K562 (cell line): ENCODE results near the gene EPHB6. TPM values are rescaled to one million over a fixed set of nuclear protein-coding genes. Genes with fewer than 3 reads are reported as not detected.

Experiments
- ATAC-seq: fragments of 200-7000 bp; cut with Tn5 transposase; 3 replicates; pipeline ENCODE4 v1.9.1; 2020; ENCODE audit warnings: moderate library complexity
- BruUV-seq: library from RNA; stranded (reverse); fragments of 400-500 nt; replicated peaks from 2 replicates; lab custom pipeline; 2021; lab: Mats Ljungman, UMichigan
- CTCF ChIA-PET: fragments of 300-600 bp; formaldehyde crosslinking; extraction: SDS; loops from one replicate; lab custom pipeline; 2021; ENCODE audit warnings: low intra/inter-chr PET ratio; lab: Yijun Ruan, JAX
- POLR2A ChIA-PET: fragments of 300-600, 350-650 bp; sonication (Branson Sonifier 250); formaldehyde crosslinking; extraction: SDS; loops from one replicate; lab custom pipeline; 2021; ENCODE audit warnings: antibody characterized with exemption, inconsistent platforms; lab: Yijun Ruan, JAX
- DNase-seq, 4 experiments: peaks; one replicate each; pipeline versions ENCODE4 v3.0.0 to v3.0.0-alpha.2; 2011 to 2018; ENCODE audit warnings: low spot score in 3 of 4, mixed read lengths in 3 of 4; ENCODE audit errors: extremely low read depth in 1 of 4
- FAIRE-seq: peaks from 2 replicates; lab custom pipeline; 2011; peaks lifted over from hg19 to GRCh38; lab: Jason Lieb, UNC
- H2AFZ ChIP-seq: 2 replicates; pipeline ENCODE4 v1.6.0; 2011; ENCODE audit warnings: low read depth, low read length, control low read depth, inconsistent platforms
- H3K27ac ChIP-seq: fragments of 200-600 bp; 3 replicates; pipeline ENCODE4 v1.8.0; 2011; ENCODE audit warnings: low read depth, mild to moderate bottlenecking, control low read depth, inconsistent platforms, low read length, moderate library complexity, mixed read lengths; ENCODE audit errors: extremely low read depth
- H3K27me3 ChIP-seq, 2 experiments: fragments of 300-600 bp in 1 of 2; 2 replicates in 1 of 2; 3 replicates in 1 of 2; pipeline versions ENCODE4 v1.6.0 to v1.8.0; 2011; ENCODE audit warnings: inconsistent platforms in 2 of 2, low read length in 2 of 2, mild to moderate bottlenecking in 1 of 2, mixed read lengths in 1 of 2, moderate library complexity in 1 of 2; ENCODE audit not compliant: control insufficient read depth in 2 of 2, insufficient read depth in 2 of 2
- H3K36me3 ChIP-seq: fragments of 300-600 bp; 3 replicates; pipeline ENCODE4 v1.8.0; 2011; ENCODE audit warnings: mild to moderate bottlenecking, low read length, inconsistent platforms; ENCODE audit not compliant: control insufficient read depth, insufficient read depth
- H3K4me1 ChIP-seq, 2 experiments: fragments of 200-600 bp in 1 of 2; replicated peaks in 1 of 2; 2 replicates in 1 of 2; 3 replicates in 1 of 2; pipeline versions ENCODE4 v1.5.1 to v1.8.0; 2011; ENCODE audit warnings: inconsistent platforms in 2 of 2, low read length in 2 of 2, mild to moderate bottlenecking in 1 of 2, mixed read lengths in 1 of 2, moderate library complexity in 1 of 2; ENCODE audit not compliant: control insufficient read depth in 2 of 2, insufficient read depth in 2 of 2
- H3K4me2 ChIP-seq: 2 replicates; pipeline ENCODE4 v1.6.1; 2011; ENCODE audit warnings: low read length, control low read depth, inconsistent platforms, mixed read lengths; ENCODE audit not compliant: insufficient read depth
- H3K4me3 ChIP-seq: fragments of 200-600 bp; sonication (generic), shearing (Covaris generic); 2 replicates; pipeline ENCODE4 v1.5.1; 2016; ENCODE audit warnings: control low read depth, inconsistent platforms
- H3K79me2 ChIP-seq: fragments of 200-600 bp; 3 replicates; pipeline ENCODE4 v1.8.0; 2011; ENCODE audit warnings: low read length, inconsistent platforms; ENCODE audit not compliant: control insufficient read depth, insufficient read depth
- H3K9ac ChIP-seq, 2 experiments: 2 replicates each; pipeline versions ENCODE4 v1.6.0 to v1.6.1; 2011; ENCODE audit warnings: low read depth in 2 of 2, low read length in 2 of 2, control low read depth in 1 of 2, inconsistent platforms in 1 of 2, mild to moderate bottlenecking in 1 of 2, mixed read lengths in 1 of 2; ENCODE audit not compliant: insufficient read depth in 1 of 2
- H3K9me1 ChIP-seq: one replicate; pipeline ENCODE4 v1.6.0; 2011; ENCODE audit warnings: inconsistent platforms, mild to moderate bottlenecking, low read length, moderate library complexity; ENCODE audit not compliant: control insufficient read depth, insufficient read depth
- H3K9me3 ChIP-seq: replicated peaks from 2 replicates; pipeline ENCODE4 v1.5.1; 2011; ENCODE audit warnings: low read depth, low read length, inconsistent platforms; ENCODE audit not compliant: control insufficient read depth, insufficient read depth
- H4K20me1 ChIP-seq: replicated peaks from 2 replicates; pipeline ENCODE4 v1.6.1; 2011; ENCODE audit warnings: low read length, inconsistent platforms, mixed read lengths; ENCODE audit not compliant: control insufficient read depth, insufficient read depth
- MAFF ChIP-seq: IDR thresholded peaks from 2 replicates; pipeline ENCODE4 v1.6.1; 2012; ENCODE audit warnings: low read length, improper control_type of control experiment
- MAFK ChIP-seq: IDR thresholded peaks from 2 replicates; pipeline ENCODE4 v1.6.1; 2011; ENCODE audit warnings: low read length, improper control_type of control experiment
- PHB2 ChIP-seq: fragments of 450-650 bp; IDR thresholded peaks from 2 replicates; pipeline ENCODE4 v1.6.1; 2017; ENCODE audit warnings: low read depth
- SREBF2 ChIP-seq: sonication (generic); formaldehyde crosslinking; IDR thresholded peaks from 2 replicates; pipeline ENCODE4 v1.4.0; 2020; ENCODE audit warnings: mild to moderate bottlenecking, missing genetic modification reagents
- TCFL5 ChIP-seq: fragments of 250-450 bp; sonication (Bioruptor Pico); conservative IDR thresholded peaks from 2 replicates; pipeline ENCODE4 v1.6.1; 2021; ENCODE audit warnings: mild to moderate bottlenecking, moderate library complexity, matching md5 sums
- ZNF316 ChIP-seq: fragments of 450-650 bp; IDR thresholded peaks from 2 replicates; pipeline ENCODE4 v1.6.1; 2016
- ZNF589 ChIP-seq: fragments of 200-800 bp; sonication (Bioruptor generic); IDR thresholded peaks from 2 replicates; pipeline ENCODE4 v1.6.1; 2016; ENCODE audit warnings: low read depth, missing genetic modification characterization, missing compliant biosample characterization
- WGBS: fragments of 100-300 bp; shearing (Covaris generic); methylation state at CpG from one replicate; pipeline ENCODE4 v1.1.6; 2016; ENCODE audit warnings: low coverage, mixed read lengths; ENCODE audit not compliant: insufficient coverage; ENCODE audit errors: missing lambda C conversion rate; 5-methylcytosine and 5-hydroxymethylcytosine counted together
- in situ Hi-C: fragments of 300-500 bp; cut with MboI; formaldehyde crosslinking; loops from 4 replicates; pipeline ENCODE4 v1.15.0; 2018; ENCODE audit warnings: inconsistent platforms, mixed read lengths
- intact Hi-C: fragments of 100-400 bp; cut with micrococcal nuclease; formaldehyde crosslinking; loops from 2 replicates; pipeline ENCODE4 v1.14.2; 2022
- polyA plus RNA-seq, 8 experiments: library from polyadenylated mRNA; depleted of rRNA in 4 of 8; stranded (reverse) in 5 of 8; unstranded in 3 of 8; fragments of >200 nt; fragmentation: Nextera tagmentation in 2 of 8; fragmentation: Illumina TruSeq in 1 of 8; extraction: Ambion mirVana in 2 of 8; extraction: Trizol in 1 of 8; gene quantifications; 2 replicates each; pipeline versions ENCODE4 v1.2.1 to v1.2.3, GENCODE V29; 2011 to 2014; ENCODE audit warnings: inconsistent platforms in 1 of 8, missing spikeins in 1 of 8
- total RNA-seq, 7 experiments: library from RNA; depleted of rRNA in 6 of 7; stranded (reverse); fragments of >200 nt in 6 of 7; fragmentation: Illumina TruSeq in 2 of 7; extraction: Trizol in 2 of 7; gene quantifications; 2 replicates each; pipeline versions ENCODE4 v1.2.1 to v1.2.3, GENCODE V29; 2011 to 2021; ENCODE audit warnings: low replicate concordance in 1 of 7
- TF ChIP-seq, protein P1 (sequence below): sonication (generic); formaldehyde crosslinking; IDR thresholded peaks from 2 replicates; pipeline ENCODE4 v1.8.0; 2022; ENCODE audit warnings: mild to moderate bottlenecking, missing genetic modification reagents

The EPHB6 gene
- total and polyA plus RNA-seq, 9 of the 15 experiments (the other 6 are each of a cell fraction or from before 2014, with no cell fraction given) = 1.4 to 123 (median 7.6) TPM

DNA sequence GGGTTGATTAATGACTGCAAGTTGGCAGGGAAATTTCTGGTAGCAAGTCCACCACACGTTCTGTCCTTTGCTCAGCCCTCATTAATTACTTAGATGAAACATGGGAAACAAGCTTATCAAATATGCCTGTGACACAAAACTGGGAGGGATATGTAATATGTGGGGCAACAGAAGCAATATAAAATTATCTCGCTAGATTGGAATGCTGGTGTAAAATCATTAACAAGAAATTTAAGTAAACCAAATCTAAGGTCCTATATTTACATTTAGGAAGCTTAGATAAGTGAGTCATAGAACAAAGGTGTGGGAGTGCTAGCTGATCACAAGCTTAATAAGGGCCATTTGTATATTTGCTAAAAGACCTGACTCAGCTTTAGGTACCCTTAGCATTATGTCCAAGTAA lies 55.2 kb downstream of the EPHB6 start:
- ChIA-PET POLR2A (interaction anchor here (0.6 to 1.6 kb wide), 2 partner anchors 9 to 13 kb away, joined by 3 to 4 read pairs; no protein-coding TSS in a partner anchor), CTCF (interaction anchor here (1.8 to 2.1 kb wide), 2 partner anchors 91 to 94 kb away, joined by 6 to 7 read pairs; no protein-coding TSS in a partner anchor)
- H2AFZ ChIP-seq = no peak overlapping the region
- FAIRE-seq (no peak), ATAC-seq (no peak), DNase-seq (no peak)
- peaks cover 4 to 5% of the 10 kb centered on the region in 2 experiments; a peak in 3 of 5 replicates for H3K4me1 ChIP-seq
- H3K9me3 ChIP-seq = no peaks in the 10 kb centered on the region
- no peak overlapping the region for H3K4me3 ChIP-seq
- in situ Hi-C loops (no loop called here), intact Hi-C loops (no loop called here)
- BruUV-seq = no TSS peak
- H3K79me2 ChIP-seq = no peaks in the 10 kb centered on the region
- WGBS = 4% methylated on average over 2 of the region's 2 CpGs
- peaks cover 2 to 29% of the 10 kb centered on the region in 2 experiments; a peak in 4 of 5 replicates for H3K27me3 ChIP-seq
- no peaks in the 10 kb centered on the region for H4K20me1 ChIP-seq
- TF ChIP-seq ZNF589 (CRISPR knock-in tag) = no peak
- TF ChIP-seq, protein P1, sequence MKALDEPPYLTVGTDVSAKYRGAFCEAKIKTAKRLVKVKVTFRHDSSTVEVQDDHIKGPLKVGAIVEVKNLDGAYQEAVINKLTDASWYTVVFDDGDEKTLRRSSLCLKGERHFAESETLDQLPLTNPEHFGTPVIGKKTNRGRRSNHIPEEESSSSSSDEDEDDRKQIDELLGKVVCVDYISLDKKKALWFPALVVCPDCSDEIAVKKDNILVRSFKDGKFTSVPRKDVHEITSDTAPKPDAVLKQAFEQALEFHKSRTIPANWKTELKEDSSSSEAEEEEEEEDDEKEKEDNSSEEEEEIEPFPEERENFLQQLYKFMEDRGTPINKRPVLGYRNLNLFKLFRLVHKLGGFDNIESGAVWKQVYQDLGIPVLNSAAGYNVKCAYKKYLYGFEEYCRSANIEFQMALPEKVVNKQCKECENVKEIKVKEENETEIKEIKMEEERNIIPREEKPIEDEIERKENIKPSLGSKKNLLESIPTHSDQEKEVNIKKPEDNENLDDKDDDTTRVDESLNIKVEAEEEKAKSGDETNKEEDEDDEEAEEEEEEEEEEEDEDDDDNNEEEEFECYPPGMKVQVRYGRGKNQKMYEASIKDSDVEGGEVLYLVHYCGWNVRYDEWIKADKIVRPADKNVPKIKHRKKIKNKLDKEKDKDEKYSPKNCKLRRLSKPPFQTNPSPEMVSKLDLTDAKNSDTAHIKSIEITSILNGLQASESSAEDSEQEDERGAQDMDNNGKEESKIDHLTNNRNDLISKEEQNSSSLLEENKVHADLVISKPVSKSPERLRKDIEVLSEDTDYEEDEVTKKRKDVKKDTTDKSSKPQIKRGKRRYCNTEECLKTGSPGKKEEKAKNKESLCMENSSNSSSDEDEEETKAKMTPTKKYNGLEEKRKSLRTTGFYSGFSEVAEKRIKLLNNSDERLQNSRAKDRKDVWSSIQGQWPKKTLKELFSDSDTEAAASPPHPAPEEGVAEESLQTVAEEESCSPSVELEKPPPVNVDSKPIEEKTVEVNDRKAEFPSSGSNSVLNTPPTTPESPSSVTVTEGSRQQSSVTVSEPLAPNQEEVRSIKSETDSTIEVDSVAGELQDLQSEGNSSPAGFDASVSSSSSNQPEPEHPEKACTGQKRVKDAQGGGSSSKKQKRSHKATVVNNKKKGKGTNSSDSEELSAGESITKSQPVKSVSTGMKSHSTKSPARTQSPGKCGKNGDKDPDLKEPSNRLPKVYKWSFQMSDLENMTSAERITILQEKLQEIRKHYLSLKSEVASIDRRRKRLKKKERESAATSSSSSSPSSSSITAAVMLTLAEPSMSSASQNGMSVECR (CRISPR knock-in tag) = no peak
- no peak for TF ChIP-seq TCFL5 (CRISPR knock-in tag)
- TF ChIP-seq ZNF316 = peak; percentile 27; the same call in 1 of the 2 replicates
- peak; percentile 34; the same call in 1 of the 2 replicates for TF ChIP-seq MAFF
- TF ChIP-seq MAFK = 0 out of 2 replicates have a peak, but pooled peaks have one; percentile 33
- TF ChIP-seq SREBF2 (CRISPR knock-in tag) = no peak
- no peak for TF ChIP-seq PHB2
- no peaks in the 10 kb centered on the region for H3K36me3 ChIP-seq
- no peak overlapping the region for H3K9ac ChIP-seq
- H3K9me1 ChIP-seq = no peaks in the 10 kb centered on the region
- no peak overlapping the region for H3K4me2 ChIP-seq
- H3K27ac ChIP-seq = no peak overlapping the region
